ENCODE measurements around the gene MAG. TPM values are rescaled to one million over a fixed set of nuclear protein-coding genes. Genes with fewer than 3 reads are reported as not detected.
A peak's percentile ranks its signal among the peaks of the same experiment; 100 is the strongest.

MAG gene
- total RNA-seq, 2 donors from 2014 or later, result 1.6 TPM; not detected in 1

- ATAC-seq, result no peak
- no peak for TF ChIP-seq POLR2A (IDR thresholded peaks at IDR 0.05)
- no peak for TF ChIP-seq CTCF (IDR thresholded peaks at IDR 0.05)
- DNase-seq, result no peak
- H3K27me3 ChIP-seq, result peaks cover 0 to 6% of the 10 kb centered on the region in 2 donors
- no peak overlapping the region for H3K27ac ChIP-seq
- intact Hi-C loops (cut with DNase I), result loop anchor here (5.0 to 10.0 kb wide), 2 partner anchors 124 to 147 kb away; partner anchors contain the start of gene KRTDAP
- no peaks in the 10 kb centered on the region for H3K9me3 ChIP-seq
- H3K4me1 ChIP-seq, result no peaks in the 10 kb centered on the region
- H3K36me3 ChIP-seq (replicated peaks in 1 of 2; ENCODE audit: insufficient read depth in 1 of 2, low read depth in 2 of 2), result no peaks in the 10 kb centered on the region
- H3K4me3 ChIP-seq, result no peak overlapping the region
- 65 to 72% methylated on average over 7 of the region's 7 CpGs for WGBS, 2 donors
Measured at GRCh38 chr19:35347930-35348298, 56.0 kb downstream of the MAG start.

- Histone ChIP-seq H3K9me3 (no peaks in the 10 kb centered on the region), H3K27me3 (peaks cover 0 to 6% of the 10 kb centered on the region in 2 donors), H3K27ac (no peak overlapping the region), H3K4me1 (no peaks in the 10 kb centered on the region), H3K4me3 (no peak overlapping the region), H3K36me3 (replicated peaks in 1 of 2; ENCODE audit: insufficient read depth in 1 of 2, low read depth in 2 of 2) (no peaks in the 10 kb centered on the region)
- intact Hi-C loops (cut with DNase I), result loop anchor here (5.0 to 10.0 kb wide), 2 partner anchors 123 to 146 kb away; partner anchors contain the start of gene KRTDAP
- 74 to 77% methylated on average over 16 to 18 of the region's 18 CpGs for WGBS, 2 donors
- TF ChIP-seq CTCF (IDR thresholded peaks at IDR 0.05) (no peak), POLR2A (IDR thresholded peaks at IDR 0.05) (no peak)
- DNase-seq (peak in 1 of 4 donors; percentile 12), ATAC-seq (no peak)
Measured at GRCh38 chr19:35348911-35349611, 57.1 kb downstream of the MAG start.

GRCh38 chr19:35349614-35350521, 57.9 kb downstream of the MAG start:
- TF ChIP-seq CTCF (IDR thresholded peaks at IDR 0.05) (no peak), POLR2A (IDR thresholded peaks at IDR 0.05) (no peak)
- peaks cover 0 to 6% of the 10 kb centered on the region in 2 donors for H3K27me3 ChIP-seq
- WGBS, 2 donors, result 75 to 78% methylated on average over 11 to 17 of the region's 17 CpGs
- H3K36me3 ChIP-seq (replicated peaks in 1 of 2; ENCODE audit: insufficient read depth in 1 of 2, low read depth in 2 of 2), result no peaks in the 10 kb centered on the region
- no peak for ATAC-seq
- H3K4me1 ChIP-seq, result no peaks in the 10 kb centered on the region
- no peak overlapping the region for H3K4me3 ChIP-seq
- H3K9me3 ChIP-seq, result no peaks in the 10 kb centered on the region
- intact Hi-C loops (cut with DNase I), result loop anchor here (5.0 to 10.0 kb wide), 2 partner anchors 122 to 145 kb away; partner anchors contain the start of gene KRTDAP
- peak in 1 of 4 donors; percentile 8 for DNase-seq
- H3K27ac ChIP-seq, result no peak overlapping the region

GRCh38 chr19:35350591-35350990, 58.6 kb downstream of the MAG start:
- no peaks in the 10 kb centered on the region for H3K4me1 ChIP-seq
- H3K27me3 ChIP-seq, result peaks cover 0 to 6% of the 10 kb centered on the region in 2 donors
- peak in 1 of 3 donors; percentile 35 for TF ChIP-seq POLR2A (IDR thresholded peaks at IDR 0.05)
- no peak for TF ChIP-seq CTCF (IDR thresholded peaks at IDR 0.05)
- H3K4me3 ChIP-seq, result no peak overlapping the region
- no peaks in the 10 kb centered on the region for H3K36me3 ChIP-seq (replicated peaks in 1 of 2; ENCODE audit: insufficient read depth in 1 of 2, low read depth in 2 of 2)
- no peaks in the 10 kb centered on the region for H3K9me3 ChIP-seq
- intact Hi-C loops (cut with DNase I), result no loop called here
- WGBS, 2 donors, result 80 to 87% methylated on average over 4 to 7 of the region's 7 CpGs
- DNase-seq (peak in 3 of 4 donors; percentile 34 to 47 (median 44)), ATAC-seq (no peak)
- no peak overlapping the region for H3K27ac ChIP-seq

All from body of pancreas (tissue), 4 donors.